ENCODE data around the gene CNTNAP1. TPM values are rescaled to one million over a fixed set of nuclear protein-coding genes. Genes with fewer than 3 reads are reported as not detected.

The CNTNAP1 gene
- total RNA-seq, 2 experiments from 2014 or later = 3.6 to 4.6 TPM

DNA sequence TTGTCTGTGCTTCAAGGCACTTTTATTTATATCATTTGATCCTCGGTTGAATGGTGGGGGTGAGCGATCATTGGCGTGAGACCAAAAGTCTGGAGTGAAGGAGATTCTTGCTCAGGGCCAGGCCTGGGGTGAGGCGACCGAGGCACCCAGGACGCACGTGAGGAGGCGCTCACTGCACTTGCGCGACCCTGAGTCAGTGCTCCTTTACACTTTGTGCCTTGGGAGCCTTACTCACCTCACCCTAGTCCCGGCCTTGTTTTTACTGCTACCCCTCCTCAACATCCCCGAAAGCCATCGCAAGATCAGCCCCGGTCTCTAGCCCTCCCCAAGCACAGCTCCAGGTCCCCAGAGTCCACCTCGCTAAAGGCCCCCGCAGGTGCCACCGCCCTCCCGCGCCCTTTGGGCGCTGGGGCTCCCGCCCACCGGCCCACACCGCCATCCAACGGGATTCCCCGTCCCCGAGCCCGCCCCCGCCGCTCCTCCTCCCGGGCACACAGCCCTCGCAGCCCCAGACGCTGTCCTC, 62.0 kb downstream of the CNTNAP1 start:
- peak; percentile 55 for ATAC-seq (ENCODE audit: low read depth)
- Mint-ChIP-seq H3K4me1 (peaks cover 15% of the 10 kb centered on the region), H3K27ac (peak overlapping the region; percentile 95), H3K4me3 (peak overlapping the region; percentile 97), H3K9me3 (no peaks in the 10 kb centered on the region), H3K36me3 (no peaks in the 10 kb centered on the region), H3K27me3 (peaks cover 36% of the 10 kb centered on the region)
- POLR2A ChIA-PET = no interaction called here
- DNase-seq = no peak

DNA sequence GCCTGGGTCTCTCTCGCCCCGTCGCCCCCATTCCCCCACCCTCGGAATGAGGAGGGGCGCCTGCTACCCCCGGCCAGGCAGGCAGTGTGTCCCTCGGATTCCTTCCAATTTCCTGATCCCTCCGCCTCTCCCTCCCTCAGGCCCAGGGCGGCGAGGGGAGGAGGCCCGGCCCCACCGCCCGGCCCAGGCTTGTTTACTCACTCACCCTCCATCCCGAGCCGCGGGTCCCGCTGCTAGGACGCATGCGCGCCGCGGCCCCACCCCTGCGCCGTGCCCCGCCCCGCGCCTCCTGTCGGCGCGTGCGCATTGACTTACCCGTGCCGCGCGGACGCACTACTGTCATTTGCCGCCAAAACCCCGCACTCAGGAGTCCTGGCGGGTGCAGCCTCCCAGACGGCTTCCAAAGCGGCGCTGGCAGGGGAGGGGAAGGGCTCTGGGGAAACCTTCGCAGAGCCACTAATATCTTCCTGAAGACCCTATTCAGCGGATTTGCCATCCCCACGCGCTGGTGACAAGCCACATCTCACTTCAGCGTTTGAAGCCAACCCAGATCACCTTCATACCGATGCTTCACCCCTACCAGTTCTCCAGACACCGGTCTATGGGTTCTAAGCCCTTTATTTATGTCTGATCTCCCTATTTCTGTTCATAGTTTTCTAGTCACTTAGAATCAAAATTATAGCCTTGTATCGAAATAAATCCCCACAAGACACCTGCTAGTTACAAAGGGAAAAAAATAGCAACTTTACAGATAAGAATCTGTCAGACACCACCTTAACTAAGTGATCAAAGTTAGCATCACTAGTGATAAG, 62.7 kb downstream of the CNTNAP1 start, which contains the start of gene EZH1:
TSS of gene EZH1 (minus strand) at position 235 of the 812 bp plus-strand sequence. CDS start 16,099 bp downstream, outside the sequence.
- H3K27ac Mint-ChIP-seq = peak within 1 kb of the TSS; percentile 95
- DNase-seq (peak; percentile 97), ATAC-seq (ENCODE audit: low read depth) (peak; percentile 95)
- H3K36me3 Mint-ChIP-seq = no peaks in the 10 kb centered on the region
- POLR2A ChIA-PET = no interaction called here
- peaks cover 36% of the 10 kb centered on the region for H3K27me3 Mint-ChIP-seq
- peaks cover 15% of the 10 kb centered on the region for H3K4me1 Mint-ChIP-seq
- H3K9me3 Mint-ChIP-seq = no peaks in the 10 kb centered on the region
- peak within 1 kb of the TSS; percentile 97 for H3K4me3 Mint-ChIP-seq

GRCh38 chr17:42748202-42748907, 66.0 kb downstream of the CNTNAP1 start:
- ATAC-seq (ENCODE audit: low read depth) (no peak), DNase-seq (no peak)
- Mint-ChIP-seq H3K4me1 (peaks cover 15% of the 10 kb centered on the region), H3K27ac (no peak overlapping the region), H3K27me3 (peaks cover 53% of the 10 kb centered on the region), H3K9me3 (no peaks in the 10 kb centered on the region), H3K36me3 (no peaks in the 10 kb centered on the region), H3K4me3 (no peak overlapping the region)
- POLR2A ChIA-PET = no interaction called here

- Mint-ChIP-seq H3K9me3 (no peaks in the 10 kb centered on the region), H3K27ac (no peak overlapping the region), H3K27me3 (peaks cover 58% of the 10 kb centered on the region), H3K4me3 (no peak overlapping the region), H3K4me1 (peaks cover 8% of the 10 kb centered on the region), H3K36me3 (no peaks in the 10 kb centered on the region)
- DNase-seq = no peak
- POLR2A ChIA-PET = interaction anchor here (0.9 to 1.1 kb wide), 3 partner anchors 11 to 24 kb away, joined by 3 to 4 read pairs (median 3); partner anchors contain the start of genes RAMP2 and VPS25
- no peak for ATAC-seq (ENCODE audit: low read depth)
Measured at GRCh38 chr17:42748908-42749798, 66.8 kb downstream of the CNTNAP1 start.

Small RNAs within 50 kb of the gene (microRNA-seq; reads per million reads assigned to microRNA genes)
- not detected for gene MIR6780A

Other genes with a start within 250 kb of the CNTNAP1 start
- gene ATP6V0A1, start 223.7 kb upstream of the CNTNAP1 start, total RNA-seq = 1 to 10 TPM; 8.1 TPM
- gene NAGLU, start 146.3 kb upstream of the CNTNAP1 start, total RNA-seq = 10 to 100 TPM; 22.9 to 23.9 TPM
- gene HSD17B1, start 129.6 kb upstream of the CNTNAP1 start, total RNA-seq = 1 to 10 TPM; 1.2 TPM
- gene COASY, start 120.4 kb upstream of the CNTNAP1 start, total RNA-seq = 10 to 100 TPM; 83.3 to 98.1 TPM
- gene MLX, start 115.4 kb upstream of the CNTNAP1 start, total RNA-seq = 10 to 100 TPM; 62.9 to 64.9 TPM
- gene PSMC3IP, start 104.8 kb upstream of the CNTNAP1 start, total RNA-seq = 10 to 100 TPM; 15.9 to 16.9 TPM
- gene RETREG3, start 73.2 kb upstream of the CNTNAP1 start, total RNA-seq = 10 to 100 TPM; 82.2 to 82.3 TPM
- gene TUBG1, start 72.8 kb upstream of the CNTNAP1 start, total RNA-seq = 10 to 100 TPM; 55.6 to 57.6 TPM
- 10 to 100 TPM; 17.0 to 19.2 TPM for gene TUBG2, start 23.2 kb upstream of the CNTNAP1 start, total RNA-seq
- 1 to 10 TPM in 1 of 2 experiments, under 1 TPM in 1; 0.94 to 1.8 TPM for gene PLEKHH3, start 5.5 kb upstream of the CNTNAP1 start, total RNA-seq
- under 1 TPM; 0.33 to 0.57 TPM for gene CCR10, start 688 bp upstream of the CNTNAP1 start, total RNA-seq
- gene EZH1, start 62.5 kb downstream of the CNTNAP1 start, total RNA-seq = 10 to 100 TPM; 83.1 to 98.4 TPM
- gene RAMP2, start 78.7 kb downstream of the CNTNAP1 start, total RNA-seq = not detected
- gene VPS25, start 90.9 kb downstream of the CNTNAP1 start, total RNA-seq = 10 to 100 TPM; 61.0 to 63.5 TPM
- gene WNK4, start 98.1 kb downstream of the CNTNAP1 start, total RNA-seq = under 1 TPM; 0.43 to 0.78 TPM
- 10 to 100 TPM; 37.0 to 38.5 TPM for gene COA3, start 116.2 kb downstream of the CNTNAP1 start, total RNA-seq
- gene CNTD1, start 116.3 kb downstream of the CNTNAP1 start, total RNA-seq = under 1 TPM in 1 of 2 experiments, not detected in 1; 0.45 TPM
- 10 to 100 TPM; 94.5 to 95.9 TPM for gene BECN1, start 141.8 kb downstream of the CNTNAP1 start, total RNA-seq
- gene PSME3, start 150.9 kb downstream of the CNTNAP1 start, total RNA-seq = 10 to 100 TPM; 85.0 to 96.6 TPM
- gene AOC2, start 162.0 kb downstream of the CNTNAP1 start, total RNA-seq = 1 to 10 TPM; 2.5 to 2.7 TPM
- under 1 TPM; 0.74 to 0.86 TPM for gene AOC3, start 168.7 kb downstream of the CNTNAP1 start, total RNA-seq
- not detected for gene G6PC1, start 218.3 kb downstream of the CNTNAP1 start, total RNA-seq

Data from activated naive CD8-positive, alpha-beta T cell treated with anti-CD3 and anti-CD28 coated beads, Interleukin-2, amount 10 ng/mL, durations not matched to agents 7 days and 5 days (primary cell).